Karpas-422 (cell line): ENCODE measurements around the gene CLEC17A. TPM values are rescaled to one million over a fixed set of nuclear protein-coding genes. Genes with fewer than 3 reads are reported as not detected.
A peak's percentile ranks its signal among the peaks of the same experiment; 100 is the strongest.

ENCODE experiments used
- DNase-seq: peaks from one replicate; pipeline ENCODE4 v3.0.0-alpha.2; 2015
- H2AFZ ChIP-seq: fragments of 200-600 bp; sonication (generic); 2 replicates; pipeline ENCODE4 v1.6.1; 2014; ENCODE audit warnings: antibody characterized with exemption, low read length, mixed read lengths
- H3K27ac ChIP-seq: fragments of 200-600 bp; sonication (generic); 2 replicates; pipeline ENCODE4 v1.5.1; 2014; ENCODE audit warnings: mild to moderate bottlenecking, low read length, moderate library complexity
- H3K27me3 ChIP-seq: fragments of 200-600 bp; sonication (generic); 2 replicates; pipeline ENCODE4 v1.6.1; 2014; ENCODE audit warnings: low read length, mixed read lengths
- H3K36me3 ChIP-seq: fragments of 200-600 bp; sonication (generic); 2 replicates; pipeline ENCODE4 v1.6.1; 2014; ENCODE audit warnings: low read length, mixed read lengths; ENCODE audit not compliant: insufficient read depth
- H3K4me1 ChIP-seq: fragments of 200-600 bp; sonication (generic); 2 replicates; pipeline ENCODE4 v1.6.1; 2014; ENCODE audit warnings: mild to moderate bottlenecking, low read length, mixed read lengths
- H3K4me2 ChIP-seq: fragments of 200-600 bp; sonication (generic); 2 replicates; pipeline ENCODE4 v1.6.1; 2014; ENCODE audit warnings: low read length, low read depth, mild to moderate bottlenecking; ENCODE audit not compliant: poor library complexity, severe bottlenecking
- H3K4me3 ChIP-seq: fragments of 200-600 bp; sonication (generic); 2 replicates; pipeline ENCODE4 v1.5.1; 2014; ENCODE audit warnings: mild to moderate bottlenecking, antibody characterized with exemption, low read length, mixed read lengths
- H3K79me2 ChIP-seq: fragments of 200-600 bp; sonication (generic); 2 replicates; pipeline ENCODE4 v1.6.1; 2014; ENCODE audit warnings: mild to moderate bottlenecking, low read length, mixed read lengths
- H3K9ac ChIP-seq: fragments of 200-600 bp; sonication (generic); 2 replicates; pipeline ENCODE4 v1.6.0; 2014; ENCODE audit warnings: low read length
- H3K9me2 ChIP-seq: fragments of 200-600 bp; sonication (generic), shearing (Covaris generic); replicated peaks from 2 replicates; pipeline ENCODE4 v1.6.0; 2014; ENCODE audit warnings: mild to moderate bottlenecking, low read length, moderate library complexity; ENCODE audit not compliant: insufficient read depth
- H3K9me3 ChIP-seq: fragments of 300-700, 200-600 bp; sonication (generic); 2 replicates; pipeline ENCODE4 v1.6.1; 2014; ENCODE audit warnings: low read length, mixed read lengths
- H4K20me1 ChIP-seq: fragments of 200-600 bp; sonication (generic); 2 replicates; pipeline ENCODE4 v1.6.1; 2014; ENCODE audit warnings: mild to moderate bottlenecking, antibody characterized with exemption, low read length, low read depth; ENCODE audit not compliant: insufficient read depth
- total RNA-seq: library from RNA; depleted of rRNA; stranded (reverse); fragments of >200 nt; shearing (Covaris generic); gene quantifications from 2 replicates; pipeline ENCODE4 v1.2.3, GENCODE V29; 2014; ENCODE audit warnings: low replicate concordance

Gene CLEC17A
- total RNA-seq, 1 experiment from 2014 or later, result 7.4 TPM

DNA sequence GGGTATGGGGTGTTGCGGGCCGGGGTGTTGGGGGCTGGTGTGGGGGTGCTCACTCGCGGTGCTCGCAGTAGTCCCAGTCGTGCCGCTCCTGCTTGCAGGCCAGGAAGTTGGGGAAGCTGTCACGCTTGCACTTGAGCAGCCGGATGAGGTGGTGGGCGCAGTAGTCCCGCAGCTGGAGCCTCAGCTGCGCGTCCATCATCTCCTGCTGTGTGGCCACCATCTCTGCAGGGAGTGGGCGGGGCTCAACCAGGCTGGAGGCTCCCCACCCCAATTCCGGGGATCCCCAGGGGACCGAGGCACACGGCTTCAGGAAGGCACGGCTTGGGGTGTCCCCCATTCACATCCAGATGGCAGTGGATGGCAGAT is 16.2 kb upstream of the CLEC17A start:
- H3K27ac ChIP-seq, result no peak overlapping the region
- H3K9me2 ChIP-seq, result no peaks in the 10 kb centered on the region
- no peak overlapping the region for H3K4me2 ChIP-seq
- H3K79me2 ChIP-seq, result peaks cover 33% of the 10 kb centered on the region
- no peaks in the 10 kb centered on the region for H3K9me3 ChIP-seq
- DNase-seq, result no peak
- peaks cover 8% of the 10 kb centered on the region for H3K4me1 ChIP-seq
- peaks cover 5% of the 10 kb centered on the region; the same call in 1 of the 2 replicates for H4K20me1 ChIP-seq
- no peaks in the 10 kb centered on the region for H3K36me3 ChIP-seq
- no peak overlapping the region for H2AFZ ChIP-seq
- H3K9ac ChIP-seq, result no peak overlapping the region
- H3K4me3 ChIP-seq, result no peak overlapping the region
- H3K27me3 ChIP-seq, result no peaks in the 10 kb centered on the region

DNA sequence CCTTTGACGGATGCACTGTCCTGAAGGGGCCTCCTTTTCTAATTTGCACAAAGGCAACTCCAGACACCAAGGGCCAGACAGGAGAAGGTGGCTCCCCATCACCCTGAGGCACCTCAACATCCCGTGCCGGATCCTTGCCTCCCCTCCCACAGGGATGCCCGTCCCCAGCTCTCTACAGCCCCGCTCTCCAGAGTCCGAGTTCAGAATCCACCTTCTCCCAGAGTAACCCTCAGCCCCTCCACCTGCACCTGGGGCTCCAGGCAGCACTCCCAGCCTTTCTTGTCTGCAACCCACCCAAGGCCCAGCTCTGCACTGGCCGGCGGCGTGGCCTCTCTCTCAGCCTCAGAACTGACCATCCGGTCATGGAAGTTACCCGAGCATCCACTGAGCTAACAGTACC is 15.8 kb upstream of the CLEC17A start:
- H3K4me1 ChIP-seq, result peaks cover 9% of the 10 kb centered on the region
- no peak overlapping the region for H3K4me3 ChIP-seq
- H3K9me2 ChIP-seq, result no peaks in the 10 kb centered on the region
- H2AFZ ChIP-seq, result no peak overlapping the region
- H3K9ac ChIP-seq, result no peak overlapping the region
- no peaks in the 10 kb centered on the region for H3K36me3 ChIP-seq
- no peak overlapping the region for H3K27ac ChIP-seq
- no peaks in the 10 kb centered on the region for H3K9me3 ChIP-seq
- peaks cover 5% of the 10 kb centered on the region; the same call in 1 of the 2 replicates for H4K20me1 ChIP-seq
- no peaks in the 10 kb centered on the region for H3K27me3 ChIP-seq
- peaks cover 30% of the 10 kb centered on the region for H3K79me2 ChIP-seq
- no peak overlapping the region for H3K4me2 ChIP-seq
- no peak for DNase-seq

DNA sequence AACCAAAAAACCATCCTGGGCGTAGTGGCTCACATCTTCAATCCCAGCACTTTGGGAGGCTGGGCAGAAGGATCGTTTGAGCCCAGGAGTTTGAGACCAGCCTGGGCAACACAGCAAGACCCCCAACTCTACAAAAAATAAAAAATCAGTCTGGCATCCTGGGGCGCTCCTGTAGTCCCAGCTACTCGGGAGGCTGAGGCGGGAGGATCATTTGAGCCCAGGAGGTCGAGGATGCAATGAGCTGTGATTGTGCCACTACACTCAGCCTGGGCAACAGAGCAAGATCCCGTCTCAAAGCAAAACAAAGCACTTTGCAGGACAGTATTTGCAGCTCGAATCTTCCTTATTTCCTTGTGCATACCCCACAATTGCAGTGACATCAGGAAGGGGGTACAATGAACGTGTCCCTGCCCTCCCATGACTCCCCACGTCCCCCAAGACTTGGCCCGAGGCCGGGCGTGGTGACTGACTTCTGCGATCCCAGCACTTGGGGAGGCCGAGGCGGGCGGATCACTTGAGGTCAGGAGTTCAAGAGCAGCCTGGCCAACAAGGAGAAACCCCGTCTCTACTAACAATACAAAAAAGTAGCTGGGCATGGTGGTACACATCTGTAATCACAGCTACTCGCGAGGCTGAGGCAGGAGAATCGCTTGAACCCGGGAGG is 11.9 kb upstream of the CLEC17A start:
- Histone ChIP-seq H3K36me3 (no peaks in the 10 kb centered on the region), H3K9ac (peak overlapping the region; percentile 85), H3K27me3 (no peaks in the 10 kb centered on the region), H3K9me2 (no peaks in the 10 kb centered on the region), H4K20me1 (no peaks in the 10 kb centered on the region), H3K4me1 (peaks cover 19% of the 10 kb centered on the region), H3K4me3 (peak overlapping the region; percentile 87), H3K9me3 (no peaks in the 10 kb centered on the region), H3K4me2 (peak overlapping the region; percentile 78), H3K27ac (no peak overlapping the region), H2AFZ (no peak overlapping the region), H3K79me2 (peaks cover 27% of the 10 kb centered on the region)
- no peak for DNase-seq

DNA sequence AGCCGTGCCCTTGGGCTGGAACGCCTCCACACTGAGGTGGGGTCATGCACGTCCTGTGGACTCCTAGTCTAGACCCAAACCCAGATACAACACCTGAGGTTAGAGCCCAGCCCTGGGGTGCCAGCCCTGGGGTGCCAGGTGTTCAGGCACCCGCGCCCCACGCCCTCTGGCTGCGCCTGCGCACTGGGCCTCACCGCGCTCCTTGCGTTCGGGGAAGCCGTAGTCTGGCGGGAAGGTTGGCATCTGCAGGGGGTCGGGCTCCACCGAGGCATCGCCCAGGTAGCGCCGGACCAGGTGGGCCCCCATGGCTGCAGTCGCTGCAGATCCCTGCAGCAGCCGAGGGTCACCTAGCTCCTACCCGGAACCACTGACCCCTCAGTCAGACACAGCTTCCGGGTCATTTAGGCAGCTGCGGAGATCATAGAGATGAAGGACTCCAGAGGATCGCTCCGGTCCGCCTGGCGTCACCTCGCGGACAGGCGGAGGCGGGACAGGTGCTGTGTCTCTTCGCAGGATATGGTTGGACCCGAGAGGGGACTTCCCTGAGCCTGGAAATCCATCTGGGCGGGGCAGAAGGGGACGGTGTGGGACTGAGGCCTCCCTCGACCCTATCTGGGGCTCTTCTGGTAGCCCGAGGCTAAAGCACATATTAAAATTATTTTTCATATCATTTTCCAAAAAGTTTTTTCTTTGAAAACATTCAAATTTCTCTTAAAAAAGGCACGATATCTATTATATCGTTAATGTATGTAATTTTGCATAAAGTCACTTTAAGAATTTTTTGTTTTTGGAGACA is 11.0 kb upstream of the CLEC17A start, which contains the start of gene NDUFB7:
Gene NDUFB7 (minus strand): TSS at position 372 of the 796 bp plus-strand sequence. CDS start 66 bp downstream, at position 306.
- Histone ChIP-seq H3K36me3 (no peaks in the 10 kb centered on the region), H3K27me3 (no peaks in the 10 kb centered on the region), H3K9ac (peak within 1 kb of the TSS; percentile 85), H2AFZ (peak within 1 kb of the TSS; percentile 33; the same call in 1 of the 2 replicates), H3K79me2 (peaks cover 27% of the 10 kb centered on the region), H3K9me3 (no peaks in the 10 kb centered on the region), H3K27ac (no peak within 1 kb of the TSS), H3K9me2 (no peaks in the 10 kb centered on the region), H3K4me2 (peak within 1 kb of the TSS; percentile 78), H3K4me3 (peak within 1 kb of the TSS; percentile 87), H3K4me1 (peaks cover 25% of the 10 kb centered on the region), H4K20me1 (no peaks in the 10 kb centered on the region)
- DNase-seq, result peak; percentile 96

DNA sequence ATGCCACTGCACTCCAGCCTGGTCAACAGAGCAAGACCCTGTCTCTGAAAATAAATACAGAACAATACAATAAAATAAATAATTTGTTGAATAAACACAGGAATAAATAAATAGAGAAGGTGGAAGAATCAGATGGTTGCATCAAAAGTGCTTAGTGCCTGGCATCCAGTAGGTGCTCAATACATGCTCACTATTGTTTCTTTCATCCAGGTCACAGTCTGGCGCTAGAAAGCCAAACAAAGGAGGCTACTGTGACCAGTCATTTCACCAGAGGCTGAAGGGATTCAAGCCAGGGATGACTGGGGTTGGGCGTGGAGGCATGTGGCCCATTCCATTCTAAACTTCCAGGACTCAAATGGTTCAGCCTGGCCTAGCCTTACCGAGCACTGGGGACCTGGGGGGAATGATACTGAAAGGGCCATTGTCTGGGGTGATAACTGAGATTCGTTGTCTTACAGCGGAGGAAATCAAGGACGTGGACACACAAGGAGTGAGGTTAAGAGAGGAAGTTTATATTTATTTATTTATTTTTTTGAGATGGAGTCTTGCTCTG is 7.4 kb upstream of the CLEC17A start:
- Histone ChIP-seq H3K27ac (no peak overlapping the region), H3K36me3 (no peaks in the 10 kb centered on the region), H4K20me1 (no peaks in the 10 kb centered on the region)

DNA sequence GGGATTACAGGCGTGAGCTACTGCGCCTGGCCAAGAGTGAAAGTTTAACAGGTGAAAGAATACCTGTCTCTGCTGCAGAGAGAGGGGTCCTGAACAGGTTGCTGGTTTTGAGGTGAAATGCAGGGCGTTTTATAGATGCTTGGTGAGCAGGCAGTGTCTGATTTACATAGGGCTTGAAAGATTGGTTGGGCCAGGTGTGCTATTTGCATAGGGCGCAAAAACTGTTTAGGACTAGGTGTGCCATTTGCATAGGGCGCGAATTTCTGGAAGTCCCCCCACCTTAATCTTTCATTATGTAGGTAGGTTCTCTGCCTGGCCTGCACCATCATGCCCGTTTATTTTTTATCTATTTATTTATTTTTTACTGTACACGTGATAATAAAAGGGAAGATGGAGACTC is 6.5 kb upstream of the CLEC17A start:
- Histone ChIP-seq H3K4me2 (peak overlapping the region; percentile 26), H4K20me1 (no peaks in the 10 kb centered on the region), H3K79me2 (peaks cover 5% of the 10 kb centered on the region), H2AFZ (no peak overlapping the region), H3K36me3 (no peaks in the 10 kb centered on the region), H3K9ac (no peak overlapping the region), H3K4me3 (no peak overlapping the region), H3K27me3 (no peaks in the 10 kb centered on the region), H3K9me2 (no peaks in the 10 kb centered on the region), H3K9me3 (no peaks in the 10 kb centered on the region), H3K4me1 (peaks cover 24% of the 10 kb centered on the region), H3K27ac (no peak overlapping the region)
- DNase-seq, result peak; percentile 58

More for the DNA sequence above, 7.4 kb upstream of the CLEC17A start:
- no peaks in the 10 kb centered on the region for H3K27me3 ChIP-seq
- H2AFZ ChIP-seq, result no peak overlapping the region
- peaks cover 32% of the 10 kb centered on the region for H3K4me1 ChIP-seq
- no peak overlapping the region for H3K9ac ChIP-seq
- no peak overlapping the region for H3K4me3 ChIP-seq
- no peaks in the 10 kb centered on the region for H3K9me2 ChIP-seq
- H3K4me2 ChIP-seq, result no peak overlapping the region
- peaks cover 13% of the 10 kb centered on the region for H3K79me2 ChIP-seq
- no peak for DNase-seq
- H3K9me3 ChIP-seq, result no peaks in the 10 kb centered on the region

DNA sequence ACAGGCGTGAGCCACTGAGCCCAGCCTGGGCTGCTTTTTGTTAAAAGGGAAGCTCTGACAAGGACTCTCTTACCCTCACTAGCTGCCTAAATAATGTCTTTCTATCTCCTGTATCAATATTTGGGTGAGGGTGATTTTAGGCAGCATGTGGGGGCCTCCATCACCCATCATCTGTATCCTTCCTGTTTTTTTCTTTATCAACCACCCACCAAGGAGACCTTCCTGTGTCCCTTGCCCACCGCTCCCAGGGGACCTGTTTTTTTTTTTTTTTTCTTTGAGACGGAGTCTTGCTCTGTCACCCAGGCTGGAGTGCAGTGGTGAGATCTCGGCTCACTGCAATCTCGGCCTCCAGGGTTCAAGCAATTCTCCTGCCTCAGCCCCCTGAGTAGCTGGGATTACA is 5.6 kb upstream of the CLEC17A start:
- H2AFZ ChIP-seq, result no peak overlapping the region
- no peak overlapping the region for H3K9ac ChIP-seq
- H3K27ac ChIP-seq, result no peak overlapping the region
- no peaks in the 10 kb centered on the region for H3K9me3 ChIP-seq
- H3K27me3 ChIP-seq, result no peaks in the 10 kb centered on the region
- peak; percentile 66 for DNase-seq
- H3K36me3 ChIP-seq, result no peaks in the 10 kb centered on the region
- no peaks in the 10 kb centered on the region for H3K9me2 ChIP-seq
- no peaks in the 10 kb centered on the region for H4K20me1 ChIP-seq
- H3K79me2 ChIP-seq, result no peaks in the 10 kb centered on the region
- peaks cover 21% of the 10 kb centered on the region for H3K4me1 ChIP-seq
- no peak overlapping the region for H3K4me2 ChIP-seq
- no peak overlapping the region for H3K4me3 ChIP-seq

DNA sequence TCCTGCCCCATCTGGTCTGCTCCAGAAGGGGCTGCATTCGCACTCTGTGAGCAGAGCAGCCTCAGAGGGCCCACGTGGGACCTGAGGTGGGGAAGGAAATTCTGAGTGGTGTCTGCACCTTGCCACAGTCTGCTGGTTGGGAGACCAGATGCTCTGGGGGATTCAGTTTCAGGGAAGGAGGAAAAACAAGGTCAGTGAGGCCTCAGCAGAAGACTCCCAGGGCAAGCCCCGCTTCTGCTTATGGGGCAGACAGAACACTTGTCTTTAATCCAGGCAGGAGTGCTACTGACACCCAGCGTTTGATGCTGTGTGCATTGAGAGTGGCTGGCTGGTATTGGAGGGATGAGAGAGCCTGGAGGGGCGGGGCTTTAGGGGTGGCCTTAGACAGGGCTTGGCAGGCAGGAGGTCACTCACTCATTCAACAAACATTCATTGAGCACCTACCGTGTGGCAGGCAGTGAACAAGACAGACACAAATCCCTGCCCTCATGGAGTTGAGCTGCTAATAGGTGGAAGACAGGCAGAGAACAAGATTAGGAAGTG is 4.9 kb upstream of the CLEC17A start:
- Histone ChIP-seq H3K4me1 (peaks cover 24% of the 10 kb centered on the region), H3K27me3 (no peaks in the 10 kb centered on the region), H3K4me3 (no peak overlapping the region), H2AFZ (no peak overlapping the region), H3K9me3 (no peaks in the 10 kb centered on the region), H3K36me3 (no peaks in the 10 kb centered on the region), H3K27ac (no peak overlapping the region), H3K9me2 (no peaks in the 10 kb centered on the region), H3K4me2 (no peak overlapping the region), H3K79me2 (no peaks in the 10 kb centered on the region), H3K9ac (no peak overlapping the region), H4K20me1 (no peaks in the 10 kb centered on the region)
- peak; percentile 73 for DNase-seq
